AG04449 (cell line): ENCODE measurements around the gene PCCB.
"Not testable (repeated sequence)": the region's sequence is repeated elsewhere in the genome, so short reads cannot be mapped to it uniquely, and the experiment has no call there.

Experiments used
- CTCF ChIA-PET: fragments of 350-600 bp; formaldehyde crosslinking; extraction: SDS; loops from one replicate; lab custom pipeline; 2021; ENCODE audit warnings: antibody characterized with exemption; lab: Yijun Ruan, JAX
- POLR2A ChIA-PET: fragments of 400-600, 350-600 bp; formaldehyde crosslinking; extraction: SDS; loops from one replicate; lab custom pipeline; 2020; ENCODE audit warnings: antibody characterized with exemption, inconsistent platforms; lab: Yijun Ruan, JAX
- DNase-seq: peaks from one replicate; pipeline ENCODE4 v3.0.0-alpha.2; 2010; ENCODE audit warnings: low read depth, low spot score
- H3K4me3 ChIP-seq: 2 replicates; pipeline ENCODE4 v1.5.1; 2011; ENCODE audit warnings: low read depth, mild to moderate bottlenecking, control low read depth, low read length
- CTCF ChIP-seq: IDR thresholded peaks from one replicate; pipeline ENCODE4 v1.5.1; 2011; ENCODE audit warnings: mild to moderate bottlenecking, moderate library complexity, low read length, control low read depth, inconsistent platforms; ENCODE audit not compliant: insufficient read depth; ENCODE audit errors: missing control alignments

PCCB gene

GRCh38 chr3:136330900-136331299, 80.8 kb downstream of the PCCB start:
- DNase-seq: no peak
- POLR2A ChIA-PET: no interaction called here
- H3K4me3 ChIP-seq: no peak overlapping the region
- TF ChIP-seq CTCF: no peak
- CTCF ChIA-PET: interaction anchor here (1.5 to 2.8 kb wide), 2 partner anchors 25 to 61 kb away, joined by 3 to 10 read pairs; no protein-coding TSS in a partner anchor

DNA sequence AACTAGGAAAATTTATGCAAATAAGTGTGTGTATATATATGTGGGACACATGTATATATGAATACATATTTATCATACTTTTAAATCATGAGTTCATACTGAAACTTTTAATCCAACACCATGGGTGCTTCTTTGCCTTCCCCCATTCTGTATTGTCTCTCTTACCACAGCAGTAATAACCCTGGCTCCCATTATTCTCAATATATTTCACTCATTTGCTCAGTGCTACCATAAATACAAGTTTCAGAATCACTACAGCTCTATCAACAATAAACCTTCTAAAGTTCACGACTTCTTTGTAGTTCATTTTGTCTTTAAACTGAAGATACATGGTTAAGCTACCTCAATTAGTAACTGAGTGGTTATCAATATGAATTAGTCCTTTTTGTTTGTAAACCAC, 82.2 kb downstream of the PCCB start:
- TF ChIP-seq CTCF: no peak
- ChIA-PET POLR2A (no interaction called here), CTCF (interaction anchor here (1.5 to 2.8 kb wide), 4 partner anchors 19 to 682 kb away, joined by 3 to 12 read pairs (median 8); no protein-coding TSS in a partner anchor)
- no peak for DNase-seq
- H3K4me3 ChIP-seq: no peak overlapping the region

DNA sequence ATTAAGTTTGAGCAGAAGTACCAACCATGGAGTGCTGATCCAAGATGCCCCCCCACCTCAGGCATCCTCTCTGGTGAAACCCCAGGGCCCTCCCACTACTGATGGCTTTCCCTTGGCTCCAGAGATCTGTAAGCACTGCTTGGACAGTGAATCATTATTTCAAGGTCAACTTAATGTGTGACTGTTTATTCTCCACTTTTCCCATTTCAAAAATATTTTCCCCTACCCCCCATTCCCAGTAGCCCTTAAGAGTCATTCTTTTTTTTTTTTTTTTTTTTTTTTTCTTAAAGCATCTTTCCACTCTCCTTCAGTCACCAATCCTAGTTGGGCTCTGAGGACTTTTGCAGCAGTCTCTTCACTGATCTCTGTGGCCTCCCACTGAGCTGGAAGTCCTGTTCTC, 82.6 kb downstream of the PCCB start:
- TF ChIP-seq CTCF: no peak
- CTCF ChIA-PET: interaction anchor here (1.1 to 2.8 kb wide), 4 partner anchors 18 to 681 kb away, joined by 3 to 12 read pairs (median 8); no protein-coding TSS in a partner anchor
- DNase-seq: no peak
- POLR2A ChIA-PET: interaction anchor here (0.6 to 0.9 kb wide), 2 partner anchors 17 to 51 kb away, joined by 3 read pairs; no protein-coding TSS in a partner anchor
- no peak overlapping the region for H3K4me3 ChIP-seq

GRCh38 chr3:136334209-136334608, 84.1 kb downstream of the PCCB start:
- DNase-seq: no peak
- ChIA-PET CTCF (interaction anchor here (1.1 to 2.1 kb wide), 5 partner anchors 17 to 698 kb away, joined by 3 to 12 read pairs (median 6); partner anchors contain the start of gene STAG1), POLR2A (no interaction called here)
- no peak overlapping the region for H3K4me3 ChIP-seq
- TF ChIP-seq CTCF: no peak

GRCh38 chr3:136334726-136335125, 84.6 kb downstream of the PCCB start:
- H3K4me3 ChIP-seq, DNase-seq, POLR2A ChIA-PET: not testable (repeated sequence)
- CTCF ChIA-PET: interaction anchor here (1.1 to 2.7 kb wide), 6 partner anchors 16 to 697 kb away, joined by 3 to 12 read pairs (median 5); partner anchors contain the start of gene STAG1

DNA sequence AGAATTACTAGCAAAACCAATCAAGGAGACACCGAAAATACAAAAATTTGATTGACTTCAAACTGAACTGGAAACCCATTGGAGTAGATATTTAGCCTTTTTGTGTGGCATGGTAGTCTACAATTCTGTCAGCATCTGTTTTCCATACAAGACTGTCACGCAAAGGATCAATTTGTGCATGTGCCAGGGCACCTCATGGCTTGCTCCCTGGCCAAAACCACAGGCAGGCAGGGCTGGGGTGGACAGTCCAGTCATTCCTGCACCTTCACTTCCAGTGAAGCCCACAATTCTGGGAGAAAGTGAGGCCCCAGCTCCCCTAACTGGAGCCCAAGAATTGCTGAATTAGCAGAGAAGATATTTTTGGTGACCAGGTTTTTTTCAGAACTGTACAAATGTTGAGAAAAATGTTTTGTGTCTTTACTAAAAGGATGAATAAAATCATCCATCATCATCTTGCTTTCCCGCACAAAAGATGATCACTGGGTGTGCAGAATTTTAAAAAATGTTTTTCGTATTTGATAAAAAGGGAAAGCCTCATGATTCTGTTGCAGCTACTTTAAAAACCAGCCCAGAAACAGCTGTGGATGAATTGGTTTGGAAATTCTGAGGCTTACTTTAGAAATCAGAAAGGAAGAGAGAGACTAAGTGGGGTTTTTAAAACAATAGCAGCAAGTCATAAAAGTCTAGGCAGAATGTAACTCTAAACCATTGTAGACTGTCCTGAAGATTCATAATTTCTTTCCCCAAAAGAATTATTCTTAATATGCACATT, 86.4 kb downstream of the PCCB start:
- CTCF ChIA-PET: interaction anchor here (1.9 to 2.7 kb wide), 2 partner anchors 55 to 416 kb away, joined by 6 read pairs; no protein-coding TSS in a partner anchor
- no peak for TF ChIP-seq CTCF
- no peak for DNase-seq
- H3K4me3 ChIP-seq: no peak overlapping the region
- POLR2A ChIA-PET: interaction anchor here (1.8 kb wide), 2 partner anchors 14 to 416 kb away, joined by 7 to 8 read pairs; partner anchors contain the start of gene STAG1
